Measurements from ENCODE around the gene HIC1. TPM values are rescaled to one million over a fixed set of nuclear protein-coding genes. Genes with fewer than 3 reads are reported as not detected.
A peak's percentile ranks its signal among the peaks of the same experiment; 100 is the strongest.

Gene HIC1
- polyA plus RNA-seq, 1 of the 3 experiments (the other 2 are of a cell fraction) = 6.4 TPM

DNA sequence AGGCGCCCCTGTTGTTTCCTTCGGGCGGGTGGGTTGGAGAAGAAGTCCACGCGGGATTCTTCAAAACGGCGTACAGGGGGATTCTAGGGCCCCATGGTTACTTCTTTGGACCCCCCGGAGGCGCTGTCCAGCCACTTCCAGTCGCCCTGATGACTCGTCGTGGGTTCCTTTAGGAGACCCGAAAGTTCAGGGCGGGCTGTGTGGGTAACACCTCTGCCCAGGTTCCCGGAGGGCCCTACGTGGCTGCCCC is 716 bp upstream of the HIC1 start:
- Histone ChIP-seq H3K27ac (ENCODE audit: low read depth in 2 of 2, low read length in 1 of 2) (no peak overlapping the region; a peak in 1 of 4 replicates), H3K79me2 (ENCODE audit: insufficient read depth) (no peaks in the 10 kb centered on the region), H2AFZ (ENCODE audit: low read depth) (no peak overlapping the region), H3K9me3 (no peaks in the 10 kb centered on the region), H3K27me3 (ENCODE audit: insufficient read depth) (no peaks in the 10 kb centered on the region), H3K4me3 (ENCODE audit: low read depth in 2 of 2, low read length in 1 of 2) (peak overlapping the region in 1 of 2 experiments; percentile 57; a peak in 2 of 4 replicates), H4K20me1 (ENCODE audit: insufficient read depth) (peaks cover 5% of the 10 kb centered on the region; the same call in 1 of the 2 replicates), H3K9me2 (no peaks in the 10 kb centered on the region), H3K4me2 (peak overlapping the region; percentile 33; the same call in 1 of the 2 replicates), H3K9ac (no peak overlapping the region), H3K4me1 (ENCODE audit: control insufficient read depth in 1 of 2, insufficient read depth in 2 of 2, low read depth in 1 of 2, low read length in 1 of 2) (peaks cover 0 to 8% of the 10 kb centered on the region in 2 experiments; a peak in 1 of 4 replicates), H3K36me3 (replicated peaks in 1 of 2; ENCODE audit: control insufficient read depth in 1 of 2, insufficient read depth in 2 of 2, low read length in 1 of 2) (peaks cover 0 to 2% of the 10 kb centered on the region in 2 experiments), H3F3A (replicated peaks; ENCODE audit: insufficient read depth) (peaks cover 12% of the 10 kb centered on the region)
- ChIA-PET POLR2A (interaction anchor here (1.5 kb wide), 1 partner anchor 191 kb away, joined by 9 read pairs; no protein-coding TSS in a partner anchor), CTCF (interaction anchor here (0.6 to 8.0 kb wide), 61 partner anchors 10 to 264 kb away, joined by 3 to 185 read pairs (median 5); partner anchors contain the start of gene OVCA2)
- DNase-seq = no peak
- TF ChIP-seq MAX (IDR thresholded peaks at IDR 0.05; ENCODE audit: low read depth) = no peak
- no peak for TF ChIP-seq MEF2A (IDR thresholded peaks at IDR 0.05; ENCODE audit: borderline replicate concordance, low read depth)
- no peak for TF ChIP-seq TCF12 (IDR thresholded peaks at IDR 0.05)
- TF ChIP-seq FOXJ3 (CRISPR knock-in tag; IDR thresholded peaks at IDR 0.05) = no peak
- TF ChIP-seq CHD2 (IDR thresholded peaks at IDR 0.05; ENCODE audit: low read length, partially characterized antibody) = no peak
- no peak for TF ChIP-seq FOSL2 (IDR thresholded peaks at IDR 0.05; ENCODE audit: borderline replicate concordance, low read depth)
- no peak for TF ChIP-seq USF2 (IDR thresholded peaks at IDR 0.05; ENCODE audit: borderline replicate concordance, low read depth, low read length)
- no peak for TF ChIP-seq PBX3 (IDR thresholded peaks at IDR 0.05)
- TF ChIP-seq REST (IDR thresholded peaks at IDR 0.05; ENCODE audit: low read depth, low read length) = no peak
- no peak for TF ChIP-seq POLR2AphosphoS5 (IDR thresholded peaks at IDR 0.05; ENCODE audit: low read depth, low read length)
- TF ChIP-seq RAD21 (IDR thresholded peaks at IDR 0.05; ENCODE audit: low read length) = no peak
- TF ChIP-seq GABPA (IDR thresholded peaks at IDR 0.05; ENCODE audit: low read depth) = no peak
- TF ChIP-seq, protein P1, sequence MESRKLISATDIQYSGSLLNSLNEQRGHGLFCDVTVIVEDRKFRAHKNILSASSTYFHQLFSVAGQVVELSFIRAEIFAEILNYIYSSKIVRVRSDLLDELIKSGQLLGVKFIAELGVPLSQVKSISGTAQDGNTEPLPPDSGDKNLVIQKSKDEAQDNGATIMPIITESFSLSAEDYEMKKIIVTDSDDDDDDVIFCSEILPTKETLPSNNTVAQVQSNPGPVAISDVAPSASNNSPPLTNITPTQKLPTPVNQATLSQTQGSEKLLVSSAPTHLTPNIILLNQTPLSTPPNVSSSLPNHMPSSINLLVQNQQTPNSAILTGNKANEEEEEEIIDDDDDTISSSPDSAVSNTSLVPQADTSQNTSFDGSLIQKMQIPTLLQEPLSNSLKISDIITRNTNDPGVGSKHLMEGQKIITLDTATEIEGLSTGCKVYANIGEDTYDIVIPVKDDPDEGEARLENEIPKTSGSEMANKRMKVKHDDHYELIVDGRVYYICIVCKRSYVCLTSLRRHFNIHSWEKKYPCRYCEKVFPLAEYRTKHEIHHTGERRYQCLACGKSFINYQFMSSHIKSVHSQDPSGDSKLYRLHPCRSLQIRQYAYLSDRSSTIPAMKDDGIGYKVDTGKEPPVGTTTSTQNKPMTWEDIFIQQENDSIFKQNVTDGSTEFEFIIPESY (IDR thresholded peaks at IDR 0.05; ENCODE audit: borderline replicate concordance, low read depth) = no peak
- no peak for TF ChIP-seq JUND (IDR thresholded peaks at IDR 0.05)
- 33% methylated on average over 15 of the region's 16 CpGs for WGBS (ENCODE audit: low lambda C conversion rate)

Data from SK-N-SH (cell line).